ENCODE results near the gene REC114. TPM values are rescaled to one million over a fixed set of nuclear protein-coding genes. Genes with fewer than 3 reads are reported as not detected.
"Not testable (repeated sequence)": the region's sequence is repeated elsewhere in the genome, so short reads cannot be mapped to it uniquely, and the experiment has no call there.

The REC114 gene
- total RNA-seq, 1 donor from 2014 or later, result not detected

- intact Hi-C loops (cut with micrococcal nuclease), result no loop called here
These were observed 12.9 kb downstream of the REC114 start for GRCh38 chr15:73455876-73456275.

GRCh38 chr15:73457334-73457733, 14.4 kb downstream of the REC114 start:
- intact Hi-C loops (cut with micrococcal nuclease), result no loop called here

GRCh38 chr15:73460662-73461061, 17.7 kb downstream of the REC114 start:
- intact Hi-C loops (cut with micrococcal nuclease), result no loop called here

- intact Hi-C loops (cut with micrococcal nuclease), result no loop called here
These were observed 21.6 kb downstream of the REC114 start for GRCh38 chr15:73464602-73465001.

- intact Hi-C loops (cut with micrococcal nuclease), result no loop called here
These were observed 24.8 kb downstream of the REC114 start for GRCh38 chr15:73467758-73468157.

GRCh38 chr15:73474785-73475184, 31.8 kb downstream of the REC114 start:
- intact Hi-C loops (cut with micrococcal nuclease), result no loop called here

GRCh38 chr15:73476704-73477216, 33.8 kb downstream of the REC114 start:
- intact Hi-C loops (cut with micrococcal nuclease), result no loop called here

GRCh38 chr15:73480050-73480449, 37.1 kb downstream of the REC114 start:
- intact Hi-C loops (cut with micrococcal nuclease), result no loop called here

GRCh38 chr15:73482166-73482565, 39.2 kb downstream of the REC114 start:
- intact Hi-C loops (cut with micrococcal nuclease), result no loop called here

GRCh38 chr15:73483053-73483452, 40.1 kb downstream of the REC114 start:
- intact Hi-C loops (cut with micrococcal nuclease), result no loop called here

GRCh38 chr15:73485372-73485771, 42.4 kb downstream of the REC114 start:
- intact Hi-C loops (cut with micrococcal nuclease), result no loop called here

- intact Hi-C loops (cut with micrococcal nuclease), result not testable (repeated sequence)
These were observed 42.9 kb downstream of the REC114 start for GRCh38 chr15:73485885-73486284.

GRCh38 chr15:73488698-73489097, 45.7 kb downstream of the REC114 start:
- intact Hi-C loops (cut with micrococcal nuclease), result no loop called here

- intact Hi-C loops (cut with micrococcal nuclease), result no loop called here
These were observed 51.0 kb downstream of the REC114 start for GRCh38 chr15:73493922-73494321.

GRCh38 chr15:73495181-73495580, 52.2 kb downstream of the REC114 start:
- intact Hi-C loops (cut with micrococcal nuclease), result no loop called here

GRCh38 chr15:73500696-73501095, 57.7 kb downstream of the REC114 start:
- intact Hi-C loops (cut with micrococcal nuclease), result no loop called here

GRCh38 chr15:73504885-73505284, 61.9 kb downstream of the REC114 start:
- intact Hi-C loops (cut with micrococcal nuclease), result no loop called here

- intact Hi-C loops (cut with micrococcal nuclease), result no loop called here
These were observed 72.6 kb downstream of the REC114 start for GRCh38 chr15:73515527-73515926.

- intact Hi-C loops (cut with micrococcal nuclease), result no loop called here
These were observed 74.6 kb downstream of the REC114 start for GRCh38 chr15:73517566-73517965.

- intact Hi-C loops (cut with micrococcal nuclease), result no loop called here
These were observed 75.4 kb downstream of the REC114 start for GRCh38 chr15:73518180-73518862.

GRCh38 chr15:73518876-73519733, 76.1 kb downstream of the REC114 start:
- intact Hi-C loops (cut with micrococcal nuclease), result no loop called here

- intact Hi-C loops (cut with micrococcal nuclease), result no loop called here
These were observed 79.0 kb downstream of the REC114 start for GRCh38 chr15:73522011-73522410.

All from T-helper 2 cell treated with Interferon-gamma antibody and Interleukin-4, amounts not matched to agents 100 ng/mL and 5 ng/mL, for 36 hours (primary cell).